Esophagus (tissue), 2 donors: ENCODE measurements around the gene ADM5. TPM values are rescaled to one million over a fixed set of nuclear protein-coding genes. Genes with fewer than 3 reads are reported as not detected.

Experiments used
- H3K27ac ChIP-seq, 2 donors: one replicate each; pipeline ENCODE4 v1.5.1; 2013; ENCODE audit warnings: low read depth in 2 of 2, mild to moderate bottlenecking in 2 of 2, inconsistent platforms in 1 of 2, low read length in 1 of 2, moderate library complexity in 1 of 2
- H3K27me3 ChIP-seq, 2 donors: one replicate each; pipeline ENCODE4 v1.6.1; 2013; ENCODE audit warnings: low read length in 2 of 2, control low read depth in 1 of 2, mild to moderate bottlenecking in 1 of 2; ENCODE audit not compliant: insufficient read depth in 2 of 2, control insufficient read depth in 1 of 2
- H3K36me3 ChIP-seq, 2 donors: one replicate each; pipeline ENCODE4 v1.6.1; 2013; ENCODE audit warnings: low read length in 1 of 2; ENCODE audit not compliant: control insufficient read depth in 2 of 2, insufficient read depth in 2 of 2
- H3K4me1 ChIP-seq, 2 donors: one replicate each; pipeline ENCODE4 v1.6.1; 2013; ENCODE audit warnings: low read length in 1 of 2; ENCODE audit not compliant: control insufficient read depth in 2 of 2, insufficient read depth in 2 of 2
- H3K4me3 ChIP-seq, 2 donors: one replicate each; pipeline ENCODE4 v1.5.1; 2013; ENCODE audit warnings: low read length in 2 of 2, mild to moderate bottlenecking in 2 of 2, low read depth in 1 of 2, moderate library complexity in 1 of 2
- H3K9me3 ChIP-seq, 2 donors: one replicate each; pipeline ENCODE4 v1.6.1; 2013; ENCODE audit warnings: mild to moderate bottlenecking in 2 of 2, low read depth in 1 of 2, low read length in 1 of 2, moderate library complexity in 1 of 2; ENCODE audit not compliant: control insufficient read depth in 2 of 2, insufficient read depth in 1 of 2
- WGBS, 2 donors: extraction: QIAGEN DNeasy Blood & Tissue Kit; methylation state at CpG; one replicate each; pipeline ENCODE4 v1.1.7; 2013; 5-methylcytosine and 5-hydroxymethylcytosine counted together
- polyA plus RNA-seq, 2 donors: library from polyadenylated mRNA; stranded (reverse); fragments of 200-250 nt; gene quantifications; one replicate each; pipeline ENCODE4 v1.2.3, GENCODE V29; 2013
- donor health status: healthy with polysubstance abuse.
- donor health status: Bipolar disorder and iron deficiency.

Gene ADM5
- 1 to 10 TPM; 1.6 to 2.0 TPM for polyA plus RNA-seq

- Histone ChIP-seq H3K27me3 (no peaks in the 10 kb centered on the region), H3K4me1 (peaks cover 0 to 5% of the 10 kb centered on the region in 2 donors), H3K36me3 (peaks cover 10 to 31% of the 10 kb centered on the region in 2 donors), H3K9me3 (no peaks in the 10 kb centered on the region), H3K27ac (peak within 1 kb of the TSS; percentile 34 to 66), H3K4me3 (peak within 1 kb of the TSS; percentile 43 to 58)
- WGBS, 2 donors: 23 to 31% methylated on average over 48 to 54 of the region's 54 CpGs
These were observed at the start of gene ADM5 for GRCh38 chr19:49689133-49690078. Gene ADM5, plus strand, starts transcription at chr19:49689594. Its CDS starts 244 bp downstream, at chr19:49689838.

- H3K27ac ChIP-seq: peak within 1 kb of the TSS; percentile 95 to 99
- WGBS, 2 donors: 0% methylated on average over 50 to 51 of the region's 51 CpGs
- peaks cover 0 to 5% of the 10 kb centered on the region in 2 donors for H3K36me3 ChIP-seq
- peaks cover 5 to 6% of the 10 kb centered on the region in 2 donors for H3K4me1 ChIP-seq
- no peaks in the 10 kb centered on the region for H3K27me3 ChIP-seq
- peak within 1 kb of the TSS; percentile 52 to 55 for H3K4me3 ChIP-seq
- no peaks in the 10 kb centered on the region for H3K9me3 ChIP-seq
These were observed 49.1 kb upstream of the ADM5 start, which contains the start of gene RRAS for GRCh38 chr19:49640113-49640898. Gene RRAS, minus strand, starts transcription at chr19:49640143. Its CDS starts 45 bp downstream, at chr19:49640098.

DNA sequence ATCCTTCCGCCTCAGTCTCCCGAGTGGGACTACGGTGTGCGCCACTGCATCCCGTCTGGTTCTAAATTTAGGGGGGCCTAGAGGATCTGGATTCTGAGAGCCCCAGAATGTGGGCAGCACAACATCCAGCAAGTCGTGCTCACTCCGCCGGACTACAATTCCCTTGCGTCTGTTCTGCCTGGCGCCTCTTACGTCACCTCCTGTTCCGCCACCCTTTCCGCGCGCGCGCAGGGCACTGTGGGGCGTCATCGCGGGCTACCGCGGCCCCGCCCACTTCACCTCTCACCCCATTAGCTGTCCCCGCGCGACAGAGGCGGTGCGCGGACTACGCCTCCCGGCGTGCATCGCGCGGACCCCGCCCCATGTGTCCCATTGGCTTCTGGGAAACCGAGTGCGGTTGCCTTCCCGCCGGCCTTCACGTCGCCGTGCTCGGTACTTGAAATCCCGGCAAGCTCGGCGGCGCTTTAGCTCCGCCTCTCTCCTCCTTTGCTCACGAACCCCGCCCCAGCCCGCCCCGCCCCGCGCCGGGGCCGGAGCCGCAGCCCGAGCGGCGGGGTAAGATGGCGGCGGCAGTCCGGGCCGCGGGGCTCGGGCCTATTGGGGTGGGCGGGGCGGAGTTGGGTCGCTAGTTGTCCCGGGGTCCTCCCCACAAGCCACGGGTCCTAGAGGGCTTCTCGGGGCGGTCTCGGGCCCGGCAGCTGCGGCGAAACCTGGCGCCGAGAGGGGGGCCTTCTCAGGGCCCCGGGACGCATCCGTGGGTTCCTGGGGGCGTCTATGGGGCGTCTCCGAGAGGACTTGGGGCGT lies 47.5 kb upstream of the ADM5 start, which contains the start of gene SCAF1:
Gene SCAF1, plus strand, starts transcription at position 522 of the 804 bp plus-strand sequence. CDS start 2,818 bp downstream, outside the sequence.
- H3K4me1 ChIP-seq: peaks cover under 1 to 2% of the 10 kb centered on the region in 2 donors
- 0 to 1% methylated on average over 85 to 87 of the region's 87 CpGs for WGBS, 2 donors
- peak within 1 kb of the TSS; percentile 89 to 95 for H3K4me3 ChIP-seq
- no peaks in the 10 kb centered on the region for H3K27me3 ChIP-seq
- H3K27ac ChIP-seq: peak within 1 kb of the TSS; percentile 95 to 99
- H3K9me3 ChIP-seq: no peaks in the 10 kb centered on the region
- H3K36me3 ChIP-seq: peaks cover 0 to 12% of the 10 kb centered on the region in 2 donors

GRCh38 chr19:49642492-49643035 lies 46.8 kb upstream of the ADM5 start:
- Histone ChIP-seq H3K36me3 (peaks cover 4 to 18% of the 10 kb centered on the region in 2 donors), H3K9me3 (no peaks in the 10 kb centered on the region), H3K27me3 (no peaks in the 10 kb centered on the region), H3K4me1 (peaks cover 0 to 2% of the 10 kb centered on the region in 2 donors), H3K27ac (peak overlapping the region; percentile 93 to 95), H3K4me3 (peak overlapping the region; percentile 89 to 95)
- 4 to 6% methylated on average over 5 of the region's 5 CpGs for WGBS, 2 donors

DNA sequence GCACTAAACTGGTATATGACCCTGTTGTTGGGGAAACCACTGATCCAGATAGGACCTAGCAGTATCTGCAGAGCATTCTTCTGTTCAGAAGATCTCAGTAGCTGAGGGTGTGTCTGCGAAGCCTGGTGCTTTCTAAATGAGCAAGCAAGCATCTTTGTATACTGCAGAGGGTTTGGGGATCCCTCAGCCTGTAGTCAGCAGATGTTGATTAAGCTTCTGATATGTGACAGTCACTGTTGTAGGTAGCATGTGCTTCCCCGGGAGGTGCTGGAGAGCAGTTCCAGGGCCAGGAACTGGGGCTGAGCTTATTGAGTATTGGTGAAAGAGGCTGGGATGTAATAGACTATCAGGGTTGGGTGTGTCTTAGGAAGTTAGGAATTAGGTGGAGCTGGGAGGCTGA lies 45.9 kb upstream of the ADM5 start:
- peaks cover 0 to 2% of the 10 kb centered on the region in 2 donors for H3K4me1 ChIP-seq

DNA sequence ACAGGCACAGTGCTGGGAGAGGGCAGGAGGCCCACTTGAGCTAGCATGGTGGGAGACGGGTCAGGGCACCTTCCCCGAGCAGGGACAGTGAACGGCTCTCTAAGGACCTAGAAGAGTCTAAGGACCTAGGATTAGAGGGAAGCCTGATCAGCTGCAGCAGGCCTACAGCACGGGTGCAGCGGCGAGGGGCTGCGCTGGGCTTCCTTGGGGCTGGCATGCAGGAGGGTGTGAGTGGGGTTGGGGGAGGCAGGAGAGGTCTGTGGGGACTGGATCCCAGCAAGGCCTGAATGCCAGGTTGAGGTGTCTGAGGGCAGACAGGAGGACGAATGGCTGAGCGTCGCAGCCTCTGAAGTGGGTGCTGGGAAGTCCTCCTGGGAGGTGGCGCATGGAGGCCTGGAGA lies 43.8 kb upstream of the ADM5 start:
- 86 to 91% methylated on average over 11 of the region's 11 CpGs for WGBS, 2 donors
- Histone ChIP-seq H3K4me3 (no peak overlapping the region), H3K9me3 (no peaks in the 10 kb centered on the region), H3K4me1 (peaks cover 0 to 2% of the 10 kb centered on the region in 2 donors), H3K27me3 (no peaks in the 10 kb centered on the region), H3K27ac (no peak overlapping the region), H3K36me3 (peaks cover 4 to 29% of the 10 kb centered on the region in 2 donors)

More for the DNA sequence above, 45.9 kb upstream of the ADM5 start:
- no peaks in the 10 kb centered on the region for H3K9me3 ChIP-seq
- no peaks in the 10 kb centered on the region for H3K27me3 ChIP-seq
- H3K36me3 ChIP-seq: peaks cover 4 to 18% of the 10 kb centered on the region in 2 donors
- peak overlapping the region in 1 of 2 donors; percentile 0 for H3K27ac ChIP-seq
- H3K4me3 ChIP-seq: no peak overlapping the region
- WGBS, 2 donors: 61 to 68% methylated on average over 2 of the region's 2 CpGs

GRCh38 chr19:49645995-49646394 lies 43.4 kb upstream of the ADM5 start:
- Histone ChIP-seq H3K4me1 (peaks cover 0 to under 1% of the 10 kb centered on the region in 2 donors), H3K36me3 (peaks cover 4 to 29% of the 10 kb centered on the region in 2 donors), H3K27ac (no peak overlapping the region), H3K4me3 (no peak overlapping the region), H3K9me3 (no peaks in the 10 kb centered on the region), H3K27me3 (no peaks in the 10 kb centered on the region)
- 93% methylated on average over 13 of the region's 13 CpGs for WGBS, 2 donors

- Histone ChIP-seq H3K27me3 (no peaks in the 10 kb centered on the region), H3K4me3 (no peak overlapping the region), H3K36me3 (peaks cover 6 to 35% of the 10 kb centered on the region in 2 donors), H3K4me1 (no peaks in the 10 kb centered on the region), H3K9me3 (no peaks in the 10 kb centered on the region), H3K27ac (no peak overlapping the region)
- WGBS, 2 donors: 92 to 93% methylated on average over 17 of the region's 17 CpGs
These were observed 42.8 kb upstream of the ADM5 start for GRCh38 chr19:49646586-49646985.
